Ovary (tissue), 9 donors: ENCODE measurements around the gene SRRM3. TPM values are rescaled to one million over a fixed set of nuclear protein-coding genes. Genes with fewer than 3 reads are reported as not detected.

Source experiments
- DNase-seq, 5 donors: peaks; one replicate each; pipeline ENCODE4 v3.0.0-alpha.2; 2019 to 2020
- H3K27ac ChIP-seq, 2 donors: fragments of 200-600 bp; one replicate each; pipeline versions ENCODE4 v1.5.1 to v1.8.0; 2019 to 2022
- H3K27me3 ChIP-seq: fragments of 200-600 bp; one replicate; pipeline ENCODE4 v1.8.0; 2022
- H3K36me3 ChIP-seq: fragments of 200-600 bp; sonication (generic); one replicate; pipeline ENCODE4 v1.5.1; 2019
- H3K4me1 ChIP-seq: one replicate; pipeline ENCODE4 v1.8.1; 2013; ENCODE audit warnings: mild to moderate bottlenecking, moderate library complexity; ENCODE audit not compliant: insufficient read depth
- H3K4me3 ChIP-seq: fragments of 200-600 bp; sonication (generic); one replicate; pipeline ENCODE4 v1.5.1; 2017
- H3K9me3 ChIP-seq, 2 donors: fragments of 200-600 bp in 1 of 2; sonication (generic) in 1 of 2; one replicate each; pipeline versions ENCODE4 v1.5.1 to v1.8.1; 2013 to 2019; ENCODE audit warnings: mild to moderate bottlenecking in 1 of 2, moderate library complexity in 1 of 2
- CTCF ChIP-seq, 3 donors: fragments of 450-650 bp in 2 of 3; fragments of 200-600 bp in 1 of 3; IDR thresholded peaks; one replicate each; pipeline versions ENCODE4 v1.5.1 to v1.8.0; 2016 to 2022; ENCODE audit warnings: antibody characterized with exemption in 3 of 3, mild to moderate bottlenecking in 1 of 3
- EP300 ChIP-seq: sonication (generic); formaldehyde crosslinking; IDR thresholded peaks from one replicate; pipeline ENCODE4 v1.6.1; 2017; ENCODE audit warnings: antibody characterized with exemption
- POLR2A ChIP-seq: fragments of 450-650 bp; IDR thresholded peaks from one replicate; pipeline ENCODE4 v1.6.1; 2017; ENCODE audit warnings: antibody characterized with exemption, mild to moderate bottlenecking, moderate library complexity
- WGBS, 3 donors: extraction: QIAGEN DNeasy Blood & Tissue Kit in 1 of 3; methylation state at CpG; one replicate each; pipeline versions ENCODE4 v1.1.5 to v1.1.7; 2013 to 2017; 5-methylcytosine and 5-hydroxymethylcytosine counted together
- intact Hi-C, 4 donors: fragments of 100-400 bp; cut with DNase I; formaldehyde crosslinking; loops; one replicate each; pipeline versions ENCODE4 v1.11.0 to v1.15.1; 2022 to 2023
- polyA plus RNA-seq, 2 donors: library from polyadenylated mRNA; stranded (reverse); fragments of 200-250 nt in 1 of 2; fragments of 350-450 nt in 1 of 2; fragmentation: Illumina TruSeq in 1 of 2; extraction: RNeasy Lipid Tissue Mini Kit (QIAGEN cat#74804) in 1 of 2; gene quantifications; one replicate each; pipeline ENCODE4 v1.2.3, GENCODE V29; 2013 to 2014
- total RNA-seq, 7 donors: library from RNA; depleted of rRNA in 2 of 7; stranded (reverse); fragments of >200 nt in 2 of 7; fragmentation: NEBNext Ultra II Directional in 3 of 7; extraction: Animal tissue kit (Norgen Biotek cat#: 25700) in 3 of 7; gene quantifications; one replicate each; pipeline versions ENCODE4 v1.1.0 to v1.2.4, GENCODE V29; 2016 to 2023
- donor health status: DM: no; HTN: no; CAD: no; lungs with moderate emphysema.
- donor health status: DM: no; HTN: no; CAD: no.
- donor health status: Bipolar disorder and iron deficiency.
- donor health status: DM: yes; HTN: yes; CAD: no.
- donor health status: DM: no; HTN: no; CAD: no.
- donor health status: DM: yes; HTN: yes; CAD: no.

The SRRM3 gene
- total and polyA plus RNA-seq, 9 donors = 2.0 to 13.4 (median 4.8) TPM

- intact Hi-C loops = no loop called here
- H3K4me3 ChIP-seq = no peak overlapping the region
- WGBS, 3 donors = 19 to 24% (median 20%) methylated on average over 9 of the region's 9 CpGs
- no peaks in the 10 kb centered on the region for H3K9me3 ChIP-seq
- H3K36me3 ChIP-seq = no peaks in the 10 kb centered on the region
- TF ChIP-seq CTCF (IDR thresholded peaks at IDR 0.05) (no peak), EP300 (no peak), POLR2A (no peak)
- DNase-seq = no peak
- no peaks in the 10 kb centered on the region for H3K27me3 ChIP-seq
- H3K27ac ChIP-seq = no peak overlapping the region
- H3K4me1 ChIP-seq = no peaks in the 10 kb centered on the region
These were observed 14.8 kb downstream of the SRRM3 start for GRCh38 chr7:76216381-76217082.

- Histone ChIP-seq H3K27ac (no peak overlapping the region), H3K4me3 (no peak overlapping the region), H3K4me1 (no peaks in the 10 kb centered on the region), H3K27me3 (no peaks in the 10 kb centered on the region), H3K9me3 (no peaks in the 10 kb centered on the region), H3K36me3 (no peaks in the 10 kb centered on the region)
- no peak for TF ChIP-seq CTCF (IDR thresholded peaks at IDR 0.05)
- TF ChIP-seq EP300 = no peak
- no peak for TF ChIP-seq POLR2A
- 25 to 38% (median 26%) methylated on average over 6 of the region's 6 CpGs for WGBS, 3 donors
- intact Hi-C loops = no loop called here
- no peak for DNase-seq
These were observed 16.4 kb downstream of the SRRM3 start for GRCh38 chr7:76217942-76218566.

GRCh38 chr7:76220185-76221057, 18.7 kb downstream of the SRRM3 start:
- 10 to 18% (median 14%) methylated on average over 16 of the region's 16 CpGs for WGBS, 3 donors
- Histone ChIP-seq H3K9me3 (no peaks in the 10 kb centered on the region), H3K27me3 (no peaks in the 10 kb centered on the region), H3K27ac (no peak overlapping the region), H3K36me3 (no peaks in the 10 kb centered on the region), H3K4me3 (no peak overlapping the region), H3K4me1 (no peaks in the 10 kb centered on the region)
- intact Hi-C loops = no loop called here
- TF ChIP-seq CTCF (IDR thresholded peaks at IDR 0.05) = no peak
- TF ChIP-seq EP300 = no peak
- no peak for TF ChIP-seq POLR2A
- DNase-seq = peak in 2 of 5 donors; percentile 25 to 45

- WGBS, 3 donors = 71 to 77% (median 73%) methylated on average over 2 of the region's 2 CpGs
- TF ChIP-seq EP300 (no peak), POLR2A (no peak), CTCF (IDR thresholded peaks at IDR 0.05) (no peak)
- Histone ChIP-seq H3K9me3 (no peaks in the 10 kb centered on the region), H3K27me3 (no peaks in the 10 kb centered on the region), H3K4me3 (no peak overlapping the region), H3K4me1 (no peaks in the 10 kb centered on the region), H3K27ac (no peak overlapping the region), H3K36me3 (no peaks in the 10 kb centered on the region)
- intact Hi-C loops = no loop called here
- no peak for DNase-seq
These were observed 20.6 kb downstream of the SRRM3 start for GRCh38 chr7:76222333-76222732.
